ENCODE data around the gene CAMTA1.
"Not testable (repeated sequence)": the region's sequence is repeated elsewhere in the genome, so short reads cannot be mapped to it uniquely, and the experiment has no call there.

Gene CAMTA1

GRCh38 chr1:7681401-7681800 lies 896.1 kb downstream of the CAMTA1 start:
- no peak for DNase-seq

- no peak for DNase-seq
These were observed 898.3 kb downstream of the CAMTA1 start for GRCh38 chr1:7683521-7683920.

DNA sequence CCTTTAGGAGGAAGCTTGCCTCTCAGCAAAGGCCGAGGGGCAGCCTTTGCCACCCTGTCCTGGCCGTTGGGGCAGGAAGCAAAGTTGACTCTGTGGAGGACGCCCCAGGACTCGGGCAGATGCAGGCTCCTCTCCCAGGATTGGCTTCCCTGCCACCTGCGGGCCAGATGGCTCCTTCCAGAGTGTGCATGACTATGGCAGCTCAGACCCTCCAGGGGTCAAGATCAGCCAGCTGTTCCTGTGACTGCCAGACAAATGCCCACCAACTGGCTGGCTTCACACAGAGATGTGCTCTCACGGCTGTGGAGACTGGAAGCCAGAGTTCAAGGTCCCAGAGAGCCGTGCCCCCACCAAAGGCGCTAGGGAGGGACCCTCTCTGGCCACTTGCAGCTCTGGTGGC lies 898.9 kb downstream of the CAMTA1 start:
- DNase-seq, result no peak

- DNase-seq, result no peak
These were observed 899.8 kb downstream of the CAMTA1 start for GRCh38 chr1:7684861-7685635.

DNA sequence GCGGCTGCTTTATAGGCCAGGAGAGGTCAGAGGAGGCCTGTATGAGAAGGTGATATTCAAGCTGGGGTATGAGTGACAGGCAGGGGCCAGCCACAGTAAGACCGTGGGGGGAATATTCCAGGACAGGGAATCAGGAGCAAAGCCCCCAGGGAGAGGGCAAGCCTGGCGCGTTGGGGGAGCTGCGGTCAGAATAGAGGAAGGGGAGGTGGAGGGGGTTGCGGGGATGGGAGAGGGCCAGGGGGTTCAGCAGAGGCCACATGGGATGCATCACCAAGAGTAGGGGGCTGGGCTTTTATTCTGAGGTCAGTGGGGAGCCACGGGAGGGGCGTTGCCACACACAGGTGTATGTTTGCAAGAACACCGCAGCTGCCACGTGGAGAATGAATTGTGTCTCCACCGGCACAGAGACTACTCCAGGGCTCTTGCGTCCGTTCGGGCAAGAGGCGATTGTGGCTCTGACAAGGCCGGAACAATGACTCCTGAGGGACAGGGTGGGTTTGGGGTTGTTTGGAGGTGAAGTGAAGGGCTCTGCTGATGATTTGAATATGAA lies 901.1 kb downstream of the CAMTA1 start:
- DNase-seq, result no peak

DNA sequence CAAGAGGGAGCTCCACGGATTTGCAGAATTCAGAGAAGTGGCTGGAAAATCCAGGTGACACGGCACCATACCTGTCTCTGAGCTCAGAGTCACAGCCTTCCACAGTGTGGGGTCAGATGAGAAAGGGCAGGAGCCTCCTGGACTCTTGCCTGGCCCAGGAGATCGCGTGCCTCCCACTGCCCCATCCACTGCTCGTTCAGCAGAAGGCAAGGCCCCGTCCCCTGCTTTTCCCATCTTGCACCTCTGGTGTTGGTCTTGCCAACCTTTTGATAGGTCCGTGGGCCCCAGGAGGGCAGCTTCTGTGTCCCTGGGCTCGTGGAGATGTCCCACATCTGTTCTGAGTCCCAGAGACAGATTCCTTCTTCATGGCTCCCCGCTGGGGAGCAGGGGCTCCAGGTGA lies 902.2 kb downstream of the CAMTA1 start:
- DNase-seq, result no peak

DNA sequence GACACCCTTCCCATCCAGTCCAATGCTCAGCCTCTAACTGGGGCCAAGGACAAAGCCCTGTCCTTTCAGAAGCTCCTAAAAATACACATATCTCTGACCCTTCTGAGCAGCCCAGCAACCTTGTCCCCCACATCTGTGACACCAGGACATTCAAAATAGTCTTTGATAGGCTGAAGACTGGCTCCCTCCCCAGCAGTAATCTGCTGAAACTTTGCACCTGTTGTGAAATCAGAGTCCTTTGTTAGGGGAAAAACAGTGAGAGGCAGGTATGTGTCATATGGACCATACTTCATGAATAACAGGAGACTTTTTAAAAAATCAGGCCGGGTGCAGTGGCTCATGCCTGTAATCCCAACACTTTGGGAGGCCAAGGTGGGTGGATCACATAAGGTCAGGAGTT lies 903.4 kb downstream of the CAMTA1 start:
- no peak for DNase-seq

DNA sequence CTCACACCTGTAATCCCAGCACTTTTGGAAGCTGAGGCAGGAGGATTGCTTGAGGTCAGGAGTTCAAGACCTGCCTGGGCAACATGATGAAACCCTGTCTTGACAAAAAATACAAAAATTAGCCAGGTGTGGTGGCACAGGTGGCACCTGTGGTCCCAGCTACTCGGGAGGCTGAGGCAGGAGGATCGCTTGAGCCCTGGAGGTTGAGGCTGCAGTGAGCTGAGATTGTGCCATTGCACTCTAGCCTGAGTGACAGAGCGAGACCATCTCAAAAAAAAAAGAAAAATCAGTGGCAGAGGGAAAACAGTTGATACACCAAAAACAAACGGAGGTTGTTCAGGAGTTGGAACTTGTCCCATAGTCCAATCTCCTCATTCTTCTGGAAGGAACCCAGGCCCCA lies 904.1 kb downstream of the CAMTA1 start:
- not testable (repeated sequence) for DNase-seq

DNA sequence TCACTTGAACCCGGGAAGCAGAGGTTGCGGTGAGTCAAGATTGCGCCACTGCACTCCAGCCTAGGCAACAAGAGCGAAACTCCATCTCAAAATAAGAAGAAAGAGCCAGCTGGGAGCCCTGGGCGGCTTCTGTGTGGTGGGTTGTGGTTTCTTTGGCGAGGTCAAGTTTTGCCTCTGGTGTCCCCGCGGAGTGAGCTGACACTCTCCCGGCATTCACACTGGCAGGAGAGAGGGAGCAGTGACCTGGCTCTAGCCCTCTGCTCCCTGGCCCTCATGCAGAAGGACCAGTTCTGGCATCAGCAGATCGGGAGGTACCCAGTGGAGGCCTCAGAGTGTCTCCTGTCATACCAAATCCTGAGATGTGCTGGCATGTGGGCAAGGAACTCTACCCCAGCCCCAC lies 904.8 kb downstream of the CAMTA1 start:
- no peak for DNase-seq

GRCh38 chr1:7690496-7691182 lies 905.4 kb downstream of the CAMTA1 start:
- DNase-seq, result no peak

- no peak for DNase-seq
These were observed 906.3 kb downstream of the CAMTA1 start for GRCh38 chr1:7691576-7691975.

- DNase-seq, result no peak
These were observed 906.8 kb downstream of the CAMTA1 start for GRCh38 chr1:7692005-7692404.

DNA sequence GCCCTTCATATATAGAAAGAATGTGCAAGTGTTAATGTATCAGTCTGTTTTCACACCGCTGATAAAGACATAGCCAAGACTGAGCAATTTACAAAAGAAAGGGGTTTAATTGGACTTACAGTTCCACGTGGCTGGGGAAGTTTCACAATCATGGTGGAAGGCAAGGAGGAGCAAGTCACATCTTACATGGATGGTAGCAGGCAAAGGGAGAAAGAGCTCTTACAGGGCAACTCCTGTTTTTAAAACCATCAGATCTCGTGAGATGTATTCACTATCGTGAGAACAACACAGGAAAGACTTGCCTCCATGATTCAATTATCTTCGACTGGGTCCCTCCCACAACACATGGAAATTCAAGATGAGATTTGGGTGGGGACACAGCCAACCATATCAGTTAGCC lies 907.8 kb downstream of the CAMTA1 start:
- not testable (repeated sequence) for DNase-seq

DNA sequence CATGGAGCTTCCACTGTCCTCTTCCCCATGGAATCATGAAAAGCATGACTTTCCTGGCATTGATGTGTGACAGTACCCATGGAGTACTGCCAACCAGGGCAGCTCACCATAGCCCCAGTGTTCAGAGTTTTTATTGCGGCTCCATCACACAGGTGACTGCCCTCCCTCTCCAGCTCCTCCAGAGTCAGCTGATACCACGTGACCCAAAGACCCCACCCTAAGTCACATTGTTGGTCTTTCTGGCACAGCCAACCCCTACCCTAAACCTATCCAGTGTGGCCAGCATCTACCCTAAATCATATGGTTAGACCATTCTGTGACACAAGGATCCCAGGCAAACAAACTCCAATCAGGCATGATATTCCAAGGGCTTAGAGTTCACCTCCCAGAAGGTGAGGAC lies 908.4 kb downstream of the CAMTA1 start:
- no peak for DNase-seq

DNA sequence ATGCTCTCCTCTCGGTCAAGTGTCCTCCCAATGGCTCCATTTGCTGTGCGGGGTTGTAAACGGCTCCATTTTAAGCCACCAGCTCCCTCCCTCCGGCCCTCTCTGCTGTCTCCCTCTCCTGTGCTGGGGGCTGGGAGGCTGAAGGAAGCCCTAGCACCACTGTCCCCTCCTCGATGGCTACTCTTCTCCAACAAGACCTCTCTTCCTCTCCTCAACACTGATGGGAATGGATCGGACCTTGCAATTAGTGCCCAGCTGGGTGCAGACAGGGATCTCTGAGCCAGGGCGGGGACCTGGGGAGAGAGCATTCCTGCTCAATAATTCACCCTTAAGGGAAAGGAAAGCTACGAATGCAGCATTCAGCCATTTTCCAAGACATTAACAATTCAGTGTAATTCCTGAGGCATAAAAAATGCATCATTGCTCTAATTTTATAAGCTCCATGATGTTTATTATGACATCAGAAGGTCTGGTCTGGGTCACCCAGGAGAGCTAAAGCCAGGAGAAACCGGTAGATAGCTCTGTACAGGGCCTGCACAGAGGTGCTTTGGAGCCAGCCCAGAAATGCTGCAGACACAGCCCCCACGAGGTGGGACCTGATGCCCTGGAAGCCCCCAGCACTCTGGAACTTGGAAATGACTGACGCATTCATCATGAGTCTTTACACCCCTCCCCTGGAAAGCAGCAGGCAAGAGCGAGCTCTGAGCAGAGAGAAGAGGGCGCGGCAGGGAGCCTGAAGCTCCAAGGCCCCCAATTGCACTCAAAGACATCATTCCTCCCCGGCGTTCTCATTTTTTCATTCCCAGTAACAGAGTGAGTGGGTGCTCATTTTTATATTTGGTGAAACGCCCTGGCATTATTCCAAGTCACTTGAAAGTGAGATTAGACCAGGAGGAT lies 909.6 kb downstream of the CAMTA1 start:
- no peak for DNase-seq

GRCh38 chr1:7695497-7696117 lies 910.4 kb downstream of the CAMTA1 start:
- no peak for DNase-seq

- no peak for DNase-seq
These were observed 913.4 kb downstream of the CAMTA1 start for GRCh38 chr1:7698641-7699040.

DNA sequence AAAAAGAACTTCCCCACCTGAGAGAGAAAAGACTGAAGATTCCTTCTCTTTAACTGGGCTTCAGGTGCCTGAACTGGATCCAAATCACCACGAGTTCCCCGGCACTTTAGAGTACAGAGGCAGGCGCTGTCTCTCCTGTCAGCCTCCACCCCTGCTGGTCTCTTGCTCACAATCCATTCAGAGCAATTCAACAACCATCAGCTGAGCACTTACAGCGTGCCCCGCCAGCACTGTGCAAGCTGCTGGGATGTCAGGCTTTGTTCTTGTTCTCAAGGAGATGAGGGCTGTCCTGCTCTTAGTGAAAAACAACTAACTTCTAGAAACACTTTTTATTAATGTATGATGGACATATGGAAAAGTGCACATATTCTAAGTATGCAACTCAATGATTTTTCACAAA lies 917.1 kb downstream of the CAMTA1 start:
- no peak for DNase-seq

GRCh38 chr1:7703321-7704213 lies 918.3 kb downstream of the CAMTA1 start:
- peak; percentile 33 for DNase-seq

DNA sequence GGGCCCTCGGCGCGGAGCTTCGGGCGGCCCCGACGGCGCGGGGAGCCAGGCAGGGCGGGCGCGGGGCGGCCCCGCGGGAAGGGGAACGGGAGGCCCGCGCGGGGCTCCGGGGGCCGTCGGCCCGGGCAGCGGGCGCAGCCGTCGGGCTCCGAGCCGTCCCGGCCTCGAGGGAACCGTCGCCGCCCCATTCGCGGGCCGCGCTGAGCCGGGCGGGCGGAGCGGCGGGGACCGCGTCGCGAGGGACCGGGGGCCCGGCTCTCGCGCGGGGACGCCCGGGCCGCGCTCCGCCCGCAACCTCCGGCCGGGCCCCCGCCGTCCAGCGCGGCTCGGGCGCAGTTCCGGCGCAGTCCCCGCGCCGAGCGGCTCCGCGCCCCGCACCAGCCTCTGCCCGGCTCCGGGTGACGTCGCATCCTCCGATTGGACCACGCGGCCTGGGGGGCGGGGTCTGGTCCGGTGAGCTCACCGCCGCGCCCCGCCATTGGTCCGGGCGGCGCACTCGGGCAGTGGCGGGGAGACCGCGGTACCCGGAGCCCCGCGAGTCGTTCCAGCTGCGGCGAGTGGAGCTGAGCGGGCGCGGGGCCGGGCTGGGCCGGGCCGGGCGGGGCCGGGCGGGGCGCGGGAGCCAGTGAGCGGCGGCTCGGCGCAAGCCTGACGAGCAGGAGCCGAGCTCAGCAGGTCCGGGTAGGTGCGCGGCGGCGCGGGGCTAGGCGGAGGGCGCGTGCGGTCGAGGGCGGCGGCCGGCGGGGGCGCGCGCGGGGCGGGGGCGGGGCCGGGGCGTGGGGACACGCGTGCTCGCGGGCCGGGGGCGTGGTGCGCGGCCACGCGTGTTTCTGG lies 919.2 kb downstream of the CAMTA1 start:
- peak; percentile 93 for DNase-seq

Measured in NCI-H1436 (cell line).